ENCODE measurements around the gene EFCAB5. TPM values are rescaled to one million over a fixed set of nuclear protein-coding genes. Genes with fewer than 3 reads are reported as not detected.

The EFCAB5 gene
- total RNA-seq, 2 donors from 2014 or later, result 1.3 to 1.6 TPM

DNA sequence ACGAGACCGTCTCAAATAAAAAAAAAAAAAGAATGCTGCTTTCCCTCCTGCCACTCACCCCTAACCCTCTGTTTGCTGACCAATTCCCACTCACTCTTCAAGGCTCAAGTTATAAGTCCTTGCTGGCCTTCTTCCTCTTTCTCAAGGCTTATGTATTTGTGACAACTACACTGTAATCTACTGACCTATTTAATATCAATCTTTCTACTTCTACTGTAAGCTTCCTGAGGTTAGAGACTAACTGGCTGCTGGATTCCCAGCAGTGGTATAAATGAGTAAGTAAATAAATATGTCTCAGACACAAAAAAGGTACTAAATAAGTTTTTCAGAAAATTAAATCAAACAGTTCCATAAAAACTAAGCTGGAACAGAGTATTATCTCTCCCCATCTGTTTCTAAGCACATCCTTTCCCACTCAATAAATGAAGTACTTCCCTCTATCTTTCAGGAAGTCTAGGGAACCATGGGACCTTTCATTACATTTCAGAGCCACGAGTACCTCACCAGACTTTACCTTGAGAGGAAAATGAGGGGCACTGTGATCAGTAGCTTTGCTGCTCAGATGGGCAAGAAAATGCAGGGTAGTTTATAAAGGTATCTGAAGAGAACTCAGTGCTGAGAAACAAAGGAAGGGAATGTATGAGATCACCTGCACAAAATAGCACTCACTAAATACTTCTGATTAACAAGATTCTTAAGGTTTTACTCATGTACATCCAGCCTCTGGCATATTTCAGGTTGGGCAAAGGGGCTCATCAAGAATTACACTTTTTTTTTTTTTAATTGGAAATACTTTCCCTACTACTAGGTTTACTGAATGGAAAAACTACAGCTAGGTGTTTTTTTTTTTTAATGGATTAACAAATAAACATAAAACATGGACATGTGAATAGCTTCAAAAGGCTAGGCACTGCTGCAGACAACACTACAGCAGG lies 22.2 kb upstream of the EFCAB5 start:
- Histone ChIP-seq H3K4me1 (no peaks in the 10 kb centered on the region), H3K9me3 (no peaks in the 10 kb centered on the region), H3K36me3 (no peaks in the 10 kb centered on the region), H3K27me3 (no peaks in the 10 kb centered on the region), H3K4me3 (no peak overlapping the region), H3K9ac (ENCODE audit: low read depth in 2 of 2, low read length in 2 of 2) (no peak overlapping the region), H3K27ac (no peak overlapping the region)
- intact Hi-C loops (cut with DNase I), result no loop called here
- DNase-seq, result no peak
- TF ChIP-seq CTCF (IDR thresholded peaks at IDR 0.05), result no peak

- Histone ChIP-seq H3K27ac (no peak overlapping the region), H3K4me1 (peaks cover 4% of the 10 kb centered on the region), H3K9me3 (no peaks in the 10 kb centered on the region), H3K4me3 (no peak overlapping the region), H3K9ac (ENCODE audit: low read depth in 2 of 2, low read length in 2 of 2) (no peak overlapping the region), H3K27me3 (no peaks in the 10 kb centered on the region), H3K36me3 (no peaks in the 10 kb centered on the region)
- TF ChIP-seq CTCF (IDR thresholded peaks at IDR 0.05), result no peak
- intact Hi-C loops (cut with DNase I), result no loop called here
- DNase-seq, result no peak
Observed at GRCh38 chr17:29924786-29925185, 16.6 kb upstream of the EFCAB5 start.

GRCh38 chr17:29927546-29927945 lies 13.9 kb upstream of the EFCAB5 start:
- Histone ChIP-seq H3K9me3 (no peaks in the 10 kb centered on the region), H3K9ac (ENCODE audit: low read depth in 2 of 2, low read length in 2 of 2) (no peak overlapping the region), H3K4me1 (peaks cover 4% of the 10 kb centered on the region), H3K27ac (no peak overlapping the region), H3K27me3 (no peaks in the 10 kb centered on the region), H3K36me3 (no peaks in the 10 kb centered on the region), H3K4me3 (peak overlapping the region; percentile 69)
- TF ChIP-seq CTCF (IDR thresholded peaks at IDR 0.05), result no peak
- no peak for DNase-seq
- intact Hi-C loops (cut with DNase I), result no loop called here

- H3K36me3 ChIP-seq, result no peaks in the 10 kb centered on the region
- H3K9me3 ChIP-seq, result no peaks in the 10 kb centered on the region
- no peak for TF ChIP-seq CTCF (IDR thresholded peaks at IDR 0.05)
- H3K27me3 ChIP-seq, result no peaks in the 10 kb centered on the region
- DNase-seq, result peak; percentile 61
- H3K9ac ChIP-seq (ENCODE audit: low read depth in 2 of 2, low read length in 2 of 2), result peak overlapping the region; percentile 90 to 99
- intact Hi-C loops (cut with DNase I), result no loop called here
- peak overlapping the region; percentile 92 for H3K27ac ChIP-seq
- H3K4me3 ChIP-seq, result peak overlapping the region; percentile 69
- H3K4me1 ChIP-seq, result peaks cover 4% of the 10 kb centered on the region
Observed at GRCh38 chr17:29929006-29929532, 12.4 kb upstream of the EFCAB5 start.

DNA sequence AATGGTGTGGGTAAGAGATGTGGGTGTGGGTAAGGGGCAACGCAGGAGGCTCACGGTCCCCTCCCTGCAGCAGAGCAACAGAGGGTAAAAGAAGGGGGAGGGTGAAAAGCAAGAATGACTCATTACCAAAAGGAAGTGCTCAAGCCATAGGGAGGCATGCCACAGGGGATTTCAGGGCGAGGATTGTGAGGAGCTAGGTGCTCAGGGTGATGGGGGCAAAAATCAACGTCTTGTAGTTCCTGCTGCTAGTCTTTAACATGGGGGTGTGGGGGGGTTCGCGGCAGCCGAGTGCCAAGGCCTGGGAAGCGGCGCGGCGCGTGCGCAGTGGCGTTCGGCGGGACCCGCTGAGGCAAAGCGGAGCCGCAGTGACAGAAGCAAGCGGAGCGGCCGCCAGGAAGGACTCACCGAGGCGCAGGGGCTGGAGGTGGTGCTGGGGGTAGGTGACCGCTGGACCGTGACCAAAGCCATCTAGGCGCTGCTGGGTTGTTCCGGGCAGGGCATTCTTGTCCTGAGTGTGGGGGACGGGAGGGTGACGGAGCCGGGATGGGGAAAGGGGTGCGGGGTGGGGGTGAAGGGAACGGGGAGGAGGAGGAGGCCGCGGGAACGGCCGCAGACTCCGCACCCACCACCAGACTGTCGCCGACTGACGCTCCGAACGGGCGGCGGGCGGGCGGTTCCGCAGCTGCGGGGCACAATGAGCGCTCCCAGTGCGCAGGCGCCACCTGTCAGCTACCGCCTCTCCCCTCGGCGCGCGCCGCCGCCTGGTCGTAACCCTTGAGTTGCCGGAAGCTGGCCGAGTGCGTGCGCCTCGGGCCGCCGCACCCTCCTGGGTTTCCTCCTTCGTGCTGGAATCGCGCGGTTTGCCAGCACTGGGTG lies 11.7 kb upstream of the EFCAB5 start, which contains the start of gene SSH2:
Gene SSH2 (minus strand): TSS at position 696 of the 876 bp plus-strand sequence. CDS start 228 bp downstream, at position 468.
- intact Hi-C loops (cut with DNase I), result loop anchor here (1.0 to 10.0 kb wide), 2 partner anchors 122 to 165 kb away; no protein-coding TSS in a partner anchor
- Histone ChIP-seq H3K27me3 (no peaks in the 10 kb centered on the region), H3K36me3 (no peaks in the 10 kb centered on the region)

More for the DNA sequence above, 11.7 kb upstream of the EFCAB5 start, which contains the start of gene SSH2:
- peak within 1 kb of the TSS; percentile 90 to 99 for H3K9ac ChIP-seq (ENCODE audit: low read depth in 2 of 2, low read length in 2 of 2)
- H3K4me3 ChIP-seq, result peak within 1 kb of the TSS; percentile 69
- peaks cover 4% of the 10 kb centered on the region for H3K4me1 ChIP-seq
- peak; percentile 93 for DNase-seq
- peak within 1 kb of the TSS; percentile 92 for H3K27ac ChIP-seq
- TF ChIP-seq CTCF (IDR thresholded peaks at IDR 0.05), result no peak
- H3K9me3 ChIP-seq, result no peaks in the 10 kb centered on the region

All from colonic mucosa (tissue), 4 donors.